ENCODE data around the gene CLASP1.
"Not testable (repeated sequence)": the region's sequence is repeated elsewhere in the genome, so short reads cannot be mapped to it uniquely, and the experiment has no call there.

Gene CLASP1

DNA sequence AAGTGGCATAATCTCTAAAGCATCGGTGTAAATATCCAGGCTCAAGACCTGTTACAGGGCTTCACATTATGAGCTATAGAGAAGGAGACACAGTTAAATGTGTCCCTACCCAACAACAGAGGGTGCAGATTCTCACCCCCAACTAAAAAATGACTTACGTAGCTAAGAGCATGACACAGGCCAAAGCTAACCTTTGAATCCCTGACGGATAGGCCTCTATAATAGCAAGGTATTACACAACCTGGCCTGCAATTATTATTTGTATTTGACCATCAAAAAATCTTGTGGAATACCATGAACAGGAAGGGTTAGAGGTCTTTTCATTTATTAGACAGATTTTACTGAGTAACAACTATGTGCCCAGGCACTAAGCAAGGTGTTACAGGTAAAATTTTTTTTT lies 73.5 kb downstream of the CLASP1 start:
- DNase-seq, result no peak

DNA sequence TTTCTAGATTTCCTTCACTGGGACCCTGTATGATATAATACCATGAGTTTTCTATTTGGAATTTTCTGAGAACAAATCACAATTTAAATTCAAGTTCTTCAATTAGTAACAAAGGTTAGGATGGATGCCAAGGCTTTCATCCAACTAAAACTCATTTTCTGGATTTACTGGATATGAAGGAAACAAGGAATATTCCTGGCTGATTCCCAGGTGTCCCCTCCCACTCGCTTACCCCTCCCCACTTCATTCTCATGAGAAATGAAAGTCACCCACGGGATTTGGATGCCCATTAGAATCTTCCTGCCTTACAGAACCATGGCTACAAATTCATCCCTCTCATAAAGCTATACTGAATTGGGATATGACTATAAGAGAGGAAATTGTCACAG lies 78.6 kb downstream of the CLASP1 start:
- no peak for DNase-seq

DNA sequence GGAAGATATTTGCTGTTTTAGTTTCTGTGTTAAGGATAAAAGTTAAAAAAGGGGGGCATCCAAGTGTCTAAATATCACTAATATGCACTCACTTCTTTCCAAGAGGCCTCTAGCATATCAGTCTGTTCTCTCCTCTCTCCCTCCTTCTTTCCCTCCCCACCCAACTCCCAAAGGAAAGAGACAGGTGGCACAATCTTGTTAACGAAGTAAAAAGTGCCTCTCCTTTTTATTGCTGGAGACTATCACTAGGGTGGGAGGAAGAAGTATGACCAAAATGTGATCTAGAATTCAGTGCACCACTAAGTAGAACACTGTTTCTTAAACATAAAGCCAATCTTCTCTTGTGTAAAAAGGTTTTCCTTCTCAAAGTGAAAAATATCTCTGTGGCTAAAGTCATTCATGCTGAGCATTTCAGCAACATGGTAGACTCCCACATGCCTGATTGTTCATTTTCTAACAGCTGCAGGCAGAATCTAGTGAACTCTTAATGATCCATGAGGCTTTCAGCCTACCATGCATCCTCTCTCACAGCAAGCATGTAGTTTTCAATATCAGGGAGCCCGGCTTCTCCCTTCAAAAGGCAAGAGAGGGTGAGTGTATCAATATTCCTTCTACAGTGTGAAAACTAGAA lies 79.1 kb downstream of the CLASP1 start:
- no peak for DNase-seq

DNA sequence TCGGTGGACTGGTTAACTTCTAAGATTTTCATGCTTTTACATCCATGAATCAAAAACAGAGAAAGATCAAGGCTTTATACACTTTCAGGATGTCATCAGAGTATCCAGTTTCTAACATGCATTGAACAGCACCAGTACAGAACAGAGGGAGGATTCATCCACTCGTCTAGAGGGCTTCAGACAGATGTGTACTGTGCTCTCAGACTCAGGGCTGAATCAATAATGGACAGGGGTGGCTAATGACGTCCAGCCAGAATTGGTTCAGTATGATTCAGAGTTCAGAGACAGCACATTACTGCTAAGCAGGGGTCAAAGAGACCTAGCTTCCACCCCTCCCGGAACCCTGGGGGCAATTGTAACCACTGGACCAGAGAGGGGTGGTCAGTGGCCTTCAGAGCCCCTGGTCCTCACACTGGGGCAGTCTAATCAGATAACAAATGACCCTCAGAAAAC lies 81.3 kb downstream of the CLASP1 start:
- DNase-seq, result no peak

DNA sequence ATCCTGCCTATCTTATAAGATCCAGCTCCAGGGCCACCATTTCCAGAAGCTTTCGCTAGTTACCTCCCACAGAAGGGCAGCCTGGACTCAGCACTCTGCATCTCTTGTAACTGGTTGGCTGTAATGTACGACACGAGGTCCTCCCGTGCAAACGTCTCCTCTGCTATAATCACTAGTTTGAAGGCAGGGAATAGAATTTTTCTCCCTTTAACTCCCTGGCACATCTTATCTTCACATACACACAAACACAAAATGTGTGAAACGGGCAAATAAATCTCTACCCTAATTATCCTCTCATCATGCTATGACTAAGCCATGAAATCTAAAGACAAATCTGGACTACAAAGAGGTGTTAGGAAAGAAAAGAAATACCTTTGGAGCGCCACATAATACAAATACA lies 81.8 kb downstream of the CLASP1 start:
- DNase-seq, result no peak

DNA sequence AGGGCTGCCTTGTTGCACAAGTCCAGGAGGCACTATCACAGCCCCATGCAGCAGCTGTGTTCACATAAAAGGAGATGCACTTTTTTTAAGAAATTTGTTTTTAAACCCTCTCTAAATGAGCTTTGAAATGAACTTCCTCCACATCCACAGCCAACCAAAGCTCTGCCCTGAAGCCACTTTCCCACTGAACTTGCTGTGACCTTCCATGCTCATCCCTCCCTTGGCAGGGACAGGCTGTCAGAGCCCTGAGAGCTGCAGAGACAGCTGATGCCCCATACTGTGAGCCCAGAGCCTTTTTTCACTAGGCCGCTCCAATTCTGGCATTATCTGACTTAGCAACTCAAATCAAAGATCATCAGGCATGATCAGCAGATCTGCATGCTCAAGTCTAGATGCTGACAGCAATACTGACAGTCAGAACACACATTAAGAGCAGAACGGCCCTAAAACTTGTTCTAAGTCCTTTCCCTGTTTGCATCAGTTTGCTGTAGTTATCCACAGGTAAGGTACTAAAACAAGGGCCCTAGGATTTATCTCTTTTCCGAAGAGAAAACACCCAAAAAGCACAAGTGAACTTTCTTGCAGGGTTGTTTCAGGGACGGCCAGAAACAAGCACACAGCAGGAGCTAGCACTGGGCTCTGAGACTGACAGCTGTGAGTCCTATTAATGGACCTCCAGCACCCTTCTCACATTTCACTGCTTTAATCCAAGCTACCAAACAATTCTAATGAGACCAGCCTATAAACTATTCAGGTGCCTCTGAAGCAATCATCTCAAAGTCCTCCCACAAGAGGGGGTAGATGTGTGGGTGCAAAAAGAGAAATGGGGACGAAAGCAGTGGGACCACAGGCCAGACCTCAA lies 83.6 kb downstream of the CLASP1 start:
- no peak for DNase-seq

DNA sequence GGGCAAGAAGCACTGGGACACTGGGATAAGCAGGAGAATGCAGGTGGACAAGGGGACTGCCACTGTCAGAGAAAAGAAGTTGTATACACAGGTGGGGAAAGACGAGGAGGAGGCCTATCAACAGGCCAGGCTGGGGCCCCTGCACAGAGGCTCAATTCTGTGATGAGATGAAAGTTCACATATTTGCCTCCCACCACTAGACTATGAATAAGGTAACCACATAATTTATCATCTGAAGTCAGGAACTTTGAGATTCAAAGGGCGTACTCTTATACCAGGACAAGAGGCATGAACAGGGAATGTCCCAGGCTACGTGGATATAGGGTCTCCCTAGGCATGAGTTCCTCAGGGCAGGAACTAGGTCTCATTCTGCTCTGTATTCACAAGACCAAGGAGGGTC lies 84.4 kb downstream of the CLASP1 start:
- DNase-seq, result no peak

DNA sequence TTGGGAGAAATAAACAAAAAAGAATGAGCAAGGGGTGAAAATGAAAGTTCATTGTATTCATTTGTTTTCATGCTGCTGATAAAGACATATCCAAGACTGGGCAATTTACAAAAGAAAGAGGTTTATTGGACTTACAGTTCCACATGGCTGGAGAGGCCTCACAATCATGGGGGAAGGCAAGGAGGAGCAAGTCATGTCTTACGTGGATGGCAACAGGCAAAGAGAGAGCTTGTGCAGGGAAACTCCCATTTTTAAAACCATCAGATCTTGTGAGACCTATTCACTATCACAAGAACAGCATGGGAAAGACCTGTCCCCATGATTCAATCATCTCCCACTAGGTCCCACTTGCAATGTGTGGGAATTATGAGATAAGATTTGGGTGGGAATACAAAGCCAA lies 85.5 kb downstream of the CLASP1 start:
- DNase-seq, result not testable (repeated sequence)

DNA sequence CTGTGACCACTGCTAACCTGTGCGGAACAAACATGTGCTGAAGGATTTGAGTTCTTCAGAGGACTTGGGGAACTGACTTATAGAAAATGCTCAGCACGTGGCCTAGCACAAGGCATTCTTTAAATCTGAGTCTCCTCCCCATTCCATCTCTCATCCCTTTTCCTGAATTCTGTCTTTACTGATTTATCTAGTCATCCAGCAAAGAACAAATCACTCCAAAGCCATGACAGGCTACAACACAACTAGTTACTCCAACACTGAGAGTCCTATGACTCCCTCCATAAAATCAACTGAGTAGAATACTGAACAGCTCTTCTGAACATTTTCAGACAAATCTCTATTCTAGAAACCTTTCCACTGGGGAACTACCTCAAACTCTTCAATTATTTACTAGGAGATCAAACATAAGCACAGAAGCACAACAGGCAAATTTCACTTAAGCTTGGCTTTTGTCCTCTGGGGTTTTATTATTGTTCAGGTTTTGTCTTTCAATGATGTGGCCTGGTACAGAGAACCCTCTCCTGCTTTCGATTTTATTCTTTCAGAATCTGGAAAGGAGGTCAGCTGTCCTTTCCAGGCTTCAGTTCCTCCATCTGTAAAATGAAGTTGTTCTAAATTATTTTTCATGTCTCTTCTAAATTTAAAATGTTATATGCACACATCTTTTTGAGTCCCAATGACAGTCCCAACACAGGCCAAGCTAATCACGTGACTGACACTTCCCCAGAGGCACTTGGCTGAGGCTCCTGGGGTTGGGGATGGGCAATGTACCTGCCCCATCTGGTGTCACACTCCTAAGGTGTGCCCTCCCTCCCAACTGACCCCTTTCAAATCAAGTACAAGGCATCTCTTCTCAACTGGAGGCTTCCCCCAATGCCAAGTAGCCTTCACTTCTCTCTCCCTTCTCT lies 86.7 kb downstream of the CLASP1 start:
- DNase-seq, result no peak

DNA sequence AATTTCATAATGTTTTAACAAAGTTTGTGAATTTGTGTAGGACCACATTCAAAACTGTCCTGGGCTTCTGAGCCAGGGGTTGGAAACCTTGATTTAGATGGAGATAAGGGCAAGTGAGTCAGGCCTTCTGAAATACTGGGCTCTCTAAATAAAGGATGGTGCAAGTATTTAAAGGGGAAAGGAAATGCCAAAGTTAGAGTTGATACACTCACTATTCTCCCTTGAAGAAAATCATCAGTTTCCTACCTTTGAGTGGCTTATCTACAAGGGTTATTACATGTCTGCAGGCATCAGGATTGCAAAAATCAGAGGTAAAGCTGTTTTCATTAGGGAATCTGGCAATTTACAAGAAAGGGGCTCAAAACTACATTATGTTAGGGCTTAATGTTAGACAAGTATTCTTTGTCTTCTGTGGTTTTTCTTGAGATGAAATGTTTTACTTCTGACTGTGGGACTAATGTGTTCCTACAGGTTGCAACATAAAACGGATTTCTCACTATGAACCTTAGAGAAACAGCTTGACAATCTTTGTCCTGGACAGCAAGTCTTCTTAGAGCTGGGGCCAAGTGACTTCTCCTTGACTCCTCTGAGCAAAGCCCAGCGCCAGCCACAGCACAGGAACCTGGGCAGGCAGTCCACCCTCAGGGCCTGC lies 87.5 kb downstream of the CLASP1 start:
- no peak for DNase-seq

DNA sequence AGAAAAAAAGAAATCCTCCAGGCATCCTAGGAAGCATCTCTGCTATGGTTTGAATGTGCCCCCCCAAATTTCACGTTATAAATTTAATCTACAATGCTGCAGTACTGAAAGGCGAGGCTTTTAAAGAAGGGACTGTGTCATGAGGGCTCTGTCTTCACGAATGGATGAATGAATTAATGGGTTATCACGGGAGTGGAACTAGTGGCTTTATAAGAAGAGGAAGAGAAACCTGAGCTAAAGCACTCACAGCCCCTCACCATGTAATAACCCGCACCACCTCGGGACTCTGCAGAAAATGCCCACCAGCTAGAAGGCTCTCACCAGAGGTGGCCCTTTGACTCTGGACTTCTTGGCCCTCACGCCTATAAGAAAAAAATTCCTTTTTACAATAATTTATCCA lies 90.9 kb downstream of the CLASP1 start:
- DNase-seq, result no peak

DNA sequence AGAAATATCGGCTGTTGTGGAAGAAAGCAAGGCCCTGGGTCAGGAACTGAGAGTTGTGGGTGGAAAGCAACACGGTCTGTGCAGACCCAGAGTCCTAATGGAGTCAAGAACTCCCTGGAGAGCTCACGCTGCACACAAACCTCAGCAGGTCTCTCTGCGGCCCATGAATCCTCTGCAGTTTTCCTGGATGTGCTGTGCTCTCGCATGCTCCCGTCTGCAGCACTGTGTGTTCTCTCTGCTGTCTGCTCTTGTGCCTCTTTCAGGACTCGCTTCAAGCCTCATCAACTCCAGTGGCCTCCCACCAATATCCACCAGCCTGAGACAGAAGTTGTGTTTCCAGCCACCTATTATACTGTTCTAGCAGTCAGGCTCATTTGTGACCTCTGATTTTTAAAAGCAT lies 94.3 kb downstream of the CLASP1 start:
- no peak for DNase-seq

DNA sequence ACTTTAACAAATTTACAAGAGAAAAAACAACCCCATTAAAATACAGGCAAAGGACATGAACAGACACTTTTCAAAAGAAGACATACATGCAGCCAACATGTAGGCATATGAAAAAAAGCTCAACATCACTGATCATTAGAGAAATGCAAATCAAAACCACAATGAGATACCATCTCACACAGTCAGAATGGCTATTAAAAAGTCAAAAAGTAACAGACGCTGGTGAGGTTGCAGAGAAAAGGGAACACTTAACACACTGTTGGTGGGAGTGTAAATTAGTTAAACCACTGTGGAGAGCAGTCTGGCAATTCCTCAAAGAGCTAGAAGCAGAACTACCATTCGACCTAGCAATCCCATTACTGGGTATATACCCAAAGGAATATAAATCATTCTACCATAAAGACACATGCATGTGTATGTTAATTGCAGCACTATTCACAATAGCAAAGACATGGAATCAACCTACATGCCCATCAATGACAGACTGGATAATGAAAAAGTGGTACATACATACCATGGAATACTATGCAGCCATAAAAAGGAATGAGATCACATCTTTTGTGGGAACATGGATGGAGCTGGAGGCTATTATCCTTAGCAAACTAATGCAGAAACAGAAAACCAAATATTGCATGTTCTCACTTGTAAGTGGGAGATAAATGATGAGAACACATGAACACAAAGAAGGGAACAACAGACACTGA lies 96.6 kb downstream of the CLASP1 start:
- not testable (repeated sequence) for DNase-seq

DNA sequence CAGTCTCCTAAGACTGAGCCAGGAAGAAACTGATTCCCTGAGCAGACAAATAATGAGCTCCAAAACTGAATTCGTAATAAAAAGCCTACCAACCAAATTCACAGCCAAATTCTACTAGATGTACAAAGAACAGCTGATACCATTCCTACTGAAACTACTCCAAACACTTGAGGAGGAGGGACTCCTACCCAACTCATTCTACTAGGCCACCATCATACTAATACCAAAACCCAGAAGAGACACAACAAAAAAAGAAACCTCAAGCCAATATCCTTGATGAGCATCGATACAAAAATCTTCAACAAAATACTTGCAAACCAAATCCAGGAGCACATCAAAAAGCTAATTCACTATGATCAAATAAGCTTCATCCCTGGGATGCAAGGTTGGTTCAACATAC lies 98.6 kb downstream of the CLASP1 start:
- DNase-seq, result no peak

DNA sequence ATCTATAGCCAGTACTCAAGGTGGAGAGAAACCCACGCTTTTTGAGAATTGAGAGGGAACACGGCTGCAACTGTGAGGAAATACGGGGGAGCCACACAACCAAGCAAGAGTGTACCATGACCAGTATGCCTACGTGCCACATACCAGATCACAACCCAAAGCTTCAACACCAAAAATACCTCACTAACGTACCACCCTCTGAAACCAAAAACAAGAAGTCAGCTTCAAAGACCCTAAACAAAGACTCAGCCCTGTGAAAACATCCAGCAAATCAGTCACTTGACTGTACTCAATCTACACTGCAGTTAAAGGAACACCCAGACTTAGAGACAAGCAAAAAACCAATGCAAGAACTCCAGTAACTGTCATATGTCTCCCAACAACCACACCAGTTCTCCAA lies 101.6 kb downstream of the CLASP1 start:
- DNase-seq, result no peak

DNA sequence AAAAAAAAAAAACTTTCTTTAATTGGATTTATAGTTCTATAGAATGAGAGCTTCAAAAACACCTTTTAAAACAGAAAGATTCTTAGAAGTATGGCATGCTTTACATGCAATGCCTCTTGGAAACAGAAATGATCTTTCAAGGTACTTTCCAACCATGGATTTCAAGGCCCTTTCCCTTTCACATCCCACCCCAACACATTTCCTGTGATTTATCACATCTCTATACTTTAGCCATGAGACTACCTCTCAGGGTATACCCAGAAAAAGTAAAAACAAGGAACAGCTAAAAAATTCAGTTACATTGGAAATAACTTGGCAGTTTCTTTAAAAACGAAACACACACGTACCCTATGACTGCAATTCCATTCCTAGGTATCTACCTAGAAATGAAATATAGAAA lies 103.3 kb downstream of the CLASP1 start:
- DNase-seq, result no peak

DNA sequence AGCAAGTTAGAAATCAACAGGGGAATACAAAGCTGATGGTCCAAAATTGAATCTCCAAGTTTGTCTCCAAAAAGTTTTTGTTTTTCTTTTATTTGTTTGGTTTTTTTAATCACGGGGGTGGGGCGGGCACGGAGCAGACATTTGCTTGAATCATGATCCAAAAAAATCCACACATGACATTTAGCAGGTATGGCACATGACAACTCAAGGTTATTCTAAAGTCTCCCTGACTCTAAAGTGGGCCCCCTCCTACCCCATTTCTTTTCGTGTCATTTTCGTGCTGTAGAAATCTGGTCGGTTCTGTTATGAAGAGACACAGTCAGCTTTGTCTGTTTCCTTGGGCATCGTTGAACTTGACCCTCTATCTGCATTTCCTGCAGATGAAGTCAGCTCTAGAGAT lies 104.0 kb downstream of the CLASP1 start:
- no peak for DNase-seq

DNA sequence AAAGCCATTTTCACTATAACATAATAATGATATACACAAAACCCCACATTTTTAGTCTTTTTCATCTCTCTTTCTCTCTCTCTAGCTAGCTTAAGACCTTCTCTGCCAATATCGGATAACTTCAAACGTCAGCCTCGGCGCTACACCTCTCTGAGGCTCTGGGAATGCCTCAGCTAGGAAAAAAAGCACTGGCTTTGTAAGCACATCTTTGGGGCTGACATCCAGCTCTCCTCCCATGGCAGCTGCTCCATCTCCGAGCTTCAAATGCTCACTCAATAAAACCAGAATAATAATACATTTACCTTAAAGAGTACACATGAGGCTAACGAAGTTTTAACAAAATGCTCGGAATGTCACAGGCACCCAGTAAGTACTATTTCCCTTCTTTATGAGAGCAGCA lies 107.8 kb downstream of the CLASP1 start:
- DNase-seq, result no peak

DNA sequence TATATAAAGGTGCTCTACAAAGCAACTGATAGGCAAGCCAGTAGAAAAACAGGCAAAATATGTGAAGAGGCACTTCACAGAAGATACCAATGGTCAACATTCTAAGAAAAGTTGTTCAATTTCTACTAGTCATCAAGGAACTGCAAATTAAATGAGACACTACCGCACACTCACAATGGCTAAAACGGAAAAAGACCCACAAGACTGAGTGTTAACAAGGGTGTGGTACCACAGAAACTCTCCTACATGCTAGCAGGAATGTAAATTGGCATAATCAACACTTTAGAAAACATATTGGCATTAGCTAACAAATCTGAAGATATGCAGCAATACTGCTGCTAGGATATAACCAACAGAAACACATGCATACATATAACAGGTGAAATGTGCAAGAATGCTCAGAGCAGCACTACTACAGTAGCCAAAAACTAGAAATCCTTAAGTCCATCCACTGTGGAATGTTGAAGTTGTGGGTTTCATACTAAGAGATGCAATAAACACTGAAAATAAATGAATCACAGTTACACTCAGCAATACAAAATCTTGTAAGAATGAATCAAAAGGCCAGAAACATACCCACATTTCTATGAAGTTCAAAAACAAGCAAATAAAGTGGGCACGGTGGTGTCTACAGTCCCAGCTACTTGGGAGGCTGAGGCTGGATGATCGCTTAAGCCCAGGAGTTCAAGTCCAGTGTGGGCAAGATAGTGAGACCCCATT lies 109.4 kb downstream of the CLASP1 start:
- DNase-seq, result no peak

DNA sequence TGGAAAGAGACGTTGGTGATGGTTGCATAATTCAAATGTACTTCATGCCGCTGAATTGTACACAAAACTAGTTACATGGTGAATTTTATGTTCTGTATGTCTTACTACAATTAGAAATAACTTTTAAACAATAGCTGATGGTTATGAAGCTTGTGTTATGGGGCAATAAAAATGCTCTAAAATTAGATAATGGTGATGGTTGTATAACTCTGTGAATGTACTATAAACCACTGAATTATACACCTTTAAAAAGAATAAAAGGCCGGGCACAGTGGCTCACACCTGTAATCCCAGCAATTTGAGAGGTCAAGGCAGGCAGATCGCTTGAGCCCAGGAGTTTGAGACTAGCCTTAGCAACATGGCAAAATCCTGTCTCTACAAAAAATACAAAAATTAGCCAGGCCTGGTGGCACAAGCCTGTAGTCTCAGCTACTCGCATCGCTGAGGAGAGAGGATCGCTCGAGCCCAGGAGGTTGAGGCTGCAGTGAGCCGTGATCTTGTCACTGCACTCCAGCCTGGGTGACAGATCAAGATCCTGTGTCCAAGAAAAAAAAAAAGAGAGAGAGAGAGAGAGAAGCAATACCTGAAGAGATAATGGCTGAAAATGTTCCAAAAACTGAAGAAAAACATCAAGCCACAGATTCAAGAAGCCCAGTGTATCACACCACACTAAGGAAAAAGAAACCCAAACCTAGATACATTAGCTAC lies 112.3 kb downstream of the CLASP1 start:
- no peak for DNase-seq

DNA sequence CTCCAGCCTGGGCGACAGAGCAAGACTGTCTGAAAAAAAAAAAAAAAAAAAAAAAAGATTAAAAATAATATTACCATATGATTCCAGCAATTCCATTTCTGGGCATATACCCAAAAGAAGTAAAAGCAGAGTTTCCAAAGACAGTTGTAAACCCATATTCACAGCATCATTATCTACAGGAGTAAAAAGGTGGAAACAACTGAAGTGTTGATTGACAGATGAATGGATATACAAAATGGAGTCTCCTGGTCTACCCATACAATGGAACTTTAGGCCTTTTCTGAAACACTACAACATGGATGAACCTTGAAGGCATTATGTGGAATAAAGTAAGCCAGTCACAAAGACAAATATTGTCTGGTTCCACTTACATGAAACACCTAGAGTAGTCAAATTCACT lies 112.9 kb downstream of the CLASP1 start:
- no peak for DNase-seq
